K562 (cell line): ENCODE measurements around the gene TRAF1. TPM values are rescaled to one million over a fixed set of nuclear protein-coding genes. Genes with fewer than 3 reads are reported as not detected.
A peak's percentile ranks its signal among the peaks of the same experiment; 100 is the strongest.

Experiments
- CBFB ChIP-seq: sonication (generic); formaldehyde crosslinking; IDR thresholded peaks from 2 replicates; pipeline ENCODE4 v1.4.0; 2020; ENCODE audit warnings: mild to moderate bottlenecking, missing genetic modification reagents
- CBX8 ChIP-seq: fragments of 200-600 bp; sonication (generic); IDR thresholded peaks from 2 replicates; pipeline ENCODE4 v1.6.1; 2012; ENCODE audit warnings: borderline replicate concordance, mixed run types, low read depth, mild to moderate bottlenecking, moderate library complexity, mixed read lengths, low read length, control low read depth, inconsistent platforms; ENCODE audit not compliant: poor library complexity, severe bottlenecking; ENCODE audit errors: extremely low read depth
- CREM ChIP-seq: IDR thresholded peaks from 2 replicates; pipeline ENCODE4 v1.6.1; 2014; ENCODE audit warnings: antibody characterized with exemption, low read depth
- FOS ChIP-seq: IDR thresholded peaks from 3 replicates; pipeline ENCODE4 v1.6.1; 2011; ENCODE audit not compliant: insufficient read length; ENCODE audit errors: extremely low read depth
- GTF2A2 ChIP-seq: IDR thresholded peaks from 2 replicates; pipeline ENCODE4 v1.6.1; 2016; ENCODE audit warnings: mild to moderate bottlenecking, missing genetic modification characterization, missing compliant biosample characterization
- HDAC1 ChIP-seq, 2 experiments: fragments of 450-650 bp; IDR thresholded peaks; 2 replicates each; pipeline ENCODE4 v1.6.1; 2016 to 2017; ENCODE audit warnings: inconsistent platforms in 1 of 2, mild to moderate bottlenecking in 1 of 2, moderate library complexity in 1 of 2
- ILF3 ChIP-seq: fragments of 450-650 bp; IDR thresholded peaks from 2 replicates; pipeline ENCODE4 v1.6.1; 2018; ENCODE audit warnings: antibody characterized with exemption, mild to moderate bottlenecking, moderate library complexity, borderline replicate concordance
- JUND ChIP-seq, 2 experiments: IDR thresholded peaks; 2 replicates in 1 of 2; 3 replicates in 1 of 2; pipeline ENCODE4 v1.6.1; 2011; ENCODE audit warnings: borderline replicate concordance in 2 of 2, low read depth in 2 of 2, low read length in 2 of 2, improper control_type of control experiment in 1 of 2, missing biosample characterization in 1 of 2, missing genetic modification characterization in 1 of 2, missing genetic modification reagents in 1 of 2
- MYC ChIP-seq, 2 experiments: fragments of 250-450 bp in 1 of 2; sonication (Bioruptor Pico) in 1 of 2; IDR thresholded peaks; 2 replicates each; pipeline versions ENCODE4 v1.5.1 to v1.6.1; 2012 to 2021; ENCODE audit warnings: low read depth in 2 of 2, borderline replicate concordance in 1 of 2, improper control_type of control experiment in 1 of 2, low read length in 1 of 2, mild to moderate bottlenecking in 1 of 2, moderate library complexity in 1 of 2
- PML ChIP-seq: IDR thresholded peaks from 2 replicates; pipeline ENCODE4 v1.6.1; 2012; ENCODE audit warnings: low read length, inconsistent platforms
- SMAD1 ChIP-seq: fragments of 150-350 bp; IDR thresholded peaks from 2 replicates; pipeline ENCODE4 v1.6.1; 2014; ENCODE audit warnings: low read length, low read depth; ENCODE audit not compliant: partially characterized antibody
- SMARCB1 ChIP-seq: IDR thresholded peaks from 2 replicates; pipeline ENCODE4 v1.6.1; 2011; ENCODE audit warnings: improper control_type of control experiment, low read depth; ENCODE audit not compliant: insufficient read length
- SREBF1 ChIP-seq: fragments of 150-350 bp; IDR thresholded peaks from 2 replicates; pipeline ENCODE4 v1.6.1; 2014; ENCODE audit warnings: antibody characterized with exemption, low read depth, low read length, borderline replicate concordance
- STAG1 ChIP-seq: sonication (generic); formaldehyde crosslinking; IDR thresholded peaks from 2 replicates; pipeline ENCODE4 v1.5.0; 2020; ENCODE audit warnings: missing genetic modification reagents, borderline replicate concordance
- TCF3 ChIP-seq: sonication (generic); formaldehyde crosslinking; IDR thresholded peaks from 2 replicates; pipeline ENCODE4 v1.4.0; 2020; ENCODE audit warnings: mild to moderate bottlenecking, missing genetic modification reagents
- TOE1 ChIP-seq, 2 experiments: fragments of 450-650 bp in 1 of 2; sonication (generic) in 1 of 2; formaldehyde crosslinking in 1 of 2; IDR thresholded peaks; 2 replicates each; pipeline versions ENCODE4 v1.7.1 to v1.8.0; 2016 to 2022; ENCODE audit warnings: borderline replicate concordance in 2 of 2, mild to moderate bottlenecking in 2 of 2, antibody characterized with exemption in 1 of 2, inconsistent platforms in 1 of 2, low read depth in 1 of 2, missing genetic modification reagents in 1 of 2, moderate library complexity in 1 of 2
- ZBTB5 ChIP-seq: fragments of 450-650 bp; IDR thresholded peaks from 2 replicates; pipeline ENCODE4 v1.6.1; 2017; ENCODE audit warnings: antibody characterized with exemption
- ZNF232 ChIP-seq: sonication (generic); formaldehyde crosslinking; IDR thresholded peaks from 2 replicates; pipeline ENCODE4 v1.8.0; 2022; ENCODE audit warnings: mild to moderate bottlenecking, missing genetic modification reagents
- polyA plus RNA-seq, 8 experiments: library from polyadenylated mRNA; depleted of rRNA in 4 of 8; stranded (reverse) in 5 of 8; unstranded in 3 of 8; fragments of >200 nt; fragmentation: Nextera tagmentation in 2 of 8; fragmentation: Illumina TruSeq in 1 of 8; extraction: Ambion mirVana in 2 of 8; extraction: Trizol in 1 of 8; gene quantifications; 2 replicates each; pipeline versions ENCODE4 v1.2.1 to v1.2.3, GENCODE V29; 2011 to 2014; ENCODE audit warnings: inconsistent platforms in 1 of 8, missing spikeins in 1 of 8
- total RNA-seq, 7 experiments: library from RNA; depleted of rRNA in 6 of 7; stranded (reverse); fragments of >200 nt in 6 of 7; fragmentation: Illumina TruSeq in 2 of 7; extraction: Trizol in 2 of 7; gene quantifications; 2 replicates each; pipeline versions ENCODE4 v1.2.1 to v1.2.3, GENCODE V29; 2011 to 2021; ENCODE audit warnings: low replicate concordance in 1 of 7
- TF ChIP-seq, protein P1 (sequence below): fragments of 250-450 bp; sonication (Bioruptor Pico); IDR thresholded peaks from 2 replicates; pipeline ENCODE4 v1.4.0; 2020
- TF ChIP-seq, protein P2 (sequence below), 2 experiments: fragments of 150-350 bp in 1 of 2; IDR thresholded peaks; 2 replicates each; pipeline ENCODE4 v1.6.1; 2012 to 2016; ENCODE audit warnings: low read depth in 2 of 2, low read length in 2 of 2, mild to moderate bottlenecking in 1 of 2, moderate library complexity in 1 of 2

TRAF1 gene
- total and polyA plus RNA-seq, 9 of the 15 experiments (the other 6 are each of a cell fraction or from before 2014, with no cell fraction given): 0.01 to 1.1 (median 0.04) TPM; not detected in 2

DNA sequence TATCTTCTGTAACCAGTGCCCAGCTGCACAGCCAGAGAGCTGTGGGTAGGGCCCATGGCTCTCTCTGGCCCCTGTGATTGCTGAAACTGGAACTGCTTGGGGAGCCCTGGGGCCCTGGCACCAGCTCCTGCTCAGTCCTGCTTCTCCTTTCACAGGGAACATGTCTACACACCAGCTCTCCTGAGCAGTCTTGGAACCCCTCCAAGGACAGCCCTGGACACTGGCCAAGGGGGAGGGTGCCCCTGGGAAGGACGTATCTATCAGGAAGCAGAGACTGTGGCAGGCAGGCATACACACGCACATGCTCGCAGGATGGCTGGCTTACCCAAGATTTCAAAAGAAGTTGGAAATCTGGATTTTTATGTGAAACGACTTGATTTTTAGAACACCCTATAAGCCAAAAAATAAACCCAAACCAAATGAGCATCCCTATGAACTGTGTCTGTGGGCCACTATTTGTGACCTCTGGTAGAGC, 8.8 kb upstream of the TRAF1 start (continued):
- no peak for TF ChIP-seq ILF3
- TF ChIP-seq HDAC1 (IDR thresholded peaks at IDR 0.05): peak in 1 of 2 experiments; percentile 68; a peak in 2 of 4 replicates
- no peak for TF ChIP-seq SREBF1
- TF ChIP-seq TCF3: peak; percentile 63
- no peak for TF ChIP-seq CBX8
- no peak for TF ChIP-seq GTF2A2 (tag)
- peak; percentile 65 for TF ChIP-seq SMAD1
- TF ChIP-seq, protein P1, sequence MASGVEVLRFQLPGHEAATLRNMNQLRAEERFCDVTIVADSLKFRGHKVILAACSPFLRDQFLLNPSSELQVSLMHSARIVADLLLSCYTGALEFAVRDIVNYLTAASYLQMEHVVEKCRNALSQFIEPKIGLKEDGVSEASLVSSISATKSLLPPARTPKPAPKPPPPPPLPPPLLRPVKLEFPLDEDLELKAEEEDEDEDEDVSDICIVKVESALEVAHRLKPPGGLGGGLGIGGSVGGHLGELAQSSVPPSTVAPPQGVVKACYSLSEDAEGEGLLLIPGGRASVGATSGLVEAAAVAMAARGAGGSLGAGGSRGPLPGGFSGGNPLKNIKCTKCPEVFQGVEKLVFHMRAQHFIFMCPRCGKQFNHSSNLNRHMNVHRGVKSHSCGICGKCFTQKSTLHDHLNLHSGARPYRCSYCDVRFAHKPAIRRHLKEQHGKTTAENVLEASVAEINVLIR (CRISPR knock-in tag): no peak
- no peak for TF ChIP-seq SMARCB1
- TF ChIP-seq ZNF232 (CRISPR knock-in tag): no peak
- TF ChIP-seq PML: no peak
- no peak for TF ChIP-seq TOE1 (IDR thresholded peaks at IDR 0.05; ENCODE audit: borderline replicate concordance)
- no peak for TF ChIP-seq TOE1 (CRISPR knock-in tag; IDR thresholded peaks at IDR 0.05; ENCODE audit: borderline replicate concordance, low read depth)
- TF ChIP-seq, protein P2, sequence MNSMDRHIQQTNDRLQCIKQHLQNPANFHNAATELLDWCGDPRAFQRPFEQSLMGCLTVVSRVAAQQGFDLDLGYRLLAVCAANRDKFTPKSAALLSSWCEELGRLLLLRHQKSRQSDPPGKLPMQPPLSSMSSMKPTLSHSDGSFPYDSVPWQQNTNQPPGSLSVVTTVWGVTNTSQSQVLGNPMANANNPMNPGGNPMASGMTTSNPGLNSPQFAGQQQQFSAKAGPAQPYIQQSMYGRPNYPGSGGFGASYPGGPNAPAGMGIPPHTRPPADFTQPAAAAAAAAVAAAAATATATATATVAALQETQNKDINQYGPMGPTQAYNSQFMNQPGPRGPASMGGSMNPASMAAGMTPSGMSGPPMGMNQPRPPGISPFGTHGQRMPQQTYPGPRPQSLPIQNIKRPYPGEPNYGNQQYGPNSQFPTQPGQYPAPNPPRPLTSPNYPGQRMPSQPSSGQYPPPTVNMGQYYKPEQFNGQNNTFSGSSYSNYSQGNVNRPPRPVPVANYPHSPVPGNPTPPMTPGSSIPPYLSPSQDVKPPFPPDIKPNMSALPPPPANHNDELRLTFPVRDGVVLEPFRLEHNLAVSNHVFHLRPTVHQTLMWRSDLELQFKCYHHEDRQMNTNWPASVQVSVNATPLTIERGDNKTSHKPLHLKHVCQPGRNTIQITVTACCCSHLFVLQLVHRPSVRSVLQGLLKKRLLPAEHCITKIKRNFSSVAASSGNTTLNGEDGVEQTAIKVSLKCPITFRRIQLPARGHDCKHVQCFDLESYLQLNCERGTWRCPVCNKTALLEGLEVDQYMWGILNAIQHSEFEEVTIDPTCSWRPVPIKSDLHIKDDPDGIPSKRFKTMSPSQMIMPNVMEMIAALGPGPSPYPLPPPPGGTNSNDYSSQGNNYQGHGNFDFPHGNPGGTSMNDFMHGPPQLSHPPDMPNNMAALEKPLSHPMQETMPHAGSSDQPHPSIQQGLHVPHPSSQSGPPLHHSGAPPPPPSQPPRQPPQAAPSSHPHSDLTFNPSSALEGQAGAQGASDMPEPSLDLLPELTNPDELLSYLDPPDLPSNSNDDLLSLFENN (IDR thresholded peaks at IDR 0.05; ENCODE audit: low read depth in 2 of 2, low read length in 2 of 2): no peak
- no peak for TF ChIP-seq ZBTB5
- no peak for TF ChIP-seq STAG1 (CRISPR knock-in tag)
- TF ChIP-seq CREM: 0 out of 2 replicates have a peak, but pooled peaks have one; percentile 21
- TF ChIP-seq FOS: no peak
- peak; percentile 88 for TF ChIP-seq MYC (IDR thresholded peaks at IDR 0.05; ENCODE audit: low read depth, low read length)
- TF ChIP-seq MYC (CRISPR knock-in tag; IDR thresholded peaks at IDR 0.05; ENCODE audit: borderline replicate concordance, low read depth): no peak
- TF ChIP-seq JUND (IDR thresholded peaks at IDR 0.05; ENCODE audit: borderline replicate concordance, low read depth, low read length): 0 out of 2 replicates have a peak, but pooled peaks have one; percentile 38
- TF ChIP-seq JUND (tag; IDR thresholded peaks at IDR 0.05; ENCODE audit: borderline replicate concordance, low read depth, low read length): no peak; the same call in 2 of the 3 replicates
- TF ChIP-seq CBFB (CRISPR knock-in tag): no peak
